GM21825 (cell line): ENCODE data around the gene HSD17B12.
"Not testable (repeated sequence)": the region's sequence is repeated elsewhere in the genome, so short reads cannot be mapped to it uniquely, and the experiment has no call there.

ENCODE experiments used
- ATAC-seq: cut with Tn5 transposase; IDR thresholded peaks from one replicate; pipeline ENCODE4 v1.9.1; 2021; ENCODE audit warnings: mild to moderate bottlenecking, moderate library complexity; ENCODE audit not compliant: unreplicated experiment

HSD17B12 gene

GRCh38 chr11:43738600-43739409 is 58.3 kb downstream of the HSD17B12 start:
- ATAC-seq = no peak

- ATAC-seq = no peak
These were observed 66.1 kb downstream of the HSD17B12 start for GRCh38 chr11:43746670-43747069.

- ATAC-seq = no peak
These were observed 66.7 kb downstream of the HSD17B12 start for GRCh38 chr11:43747130-43747802.

GRCh38 chr11:43748095-43748494 is 67.6 kb downstream of the HSD17B12 start:
- no peak for ATAC-seq

GRCh38 chr11:43751726-43752125 is 71.2 kb downstream of the HSD17B12 start:
- no peak for ATAC-seq

GRCh38 chr11:43756575-43756974 is 76.0 kb downstream of the HSD17B12 start:
- no peak for ATAC-seq

GRCh38 chr11:43758927-43759326 is 78.4 kb downstream of the HSD17B12 start:
- no peak for ATAC-seq

- no peak for ATAC-seq
These were observed 80.4 kb downstream of the HSD17B12 start for GRCh38 chr11:43760902-43761301.

GRCh38 chr11:43765194-43765593 is 84.7 kb downstream of the HSD17B12 start:
- no peak for ATAC-seq

- ATAC-seq = not testable (repeated sequence)
These were observed 88.1 kb downstream of the HSD17B12 start for GRCh38 chr11:43768654-43769053.

- no peak for ATAC-seq
These were observed 89.6 kb downstream of the HSD17B12 start for GRCh38 chr11:43770173-43770572.

- no peak for ATAC-seq
These were observed 92.2 kb downstream of the HSD17B12 start for GRCh38 chr11:43772733-43773132.

GRCh38 chr11:43774786-43775185 is 94.2 kb downstream of the HSD17B12 start:
- ATAC-seq = no peak

GRCh38 chr11:43779306-43779705 is 98.8 kb downstream of the HSD17B12 start:
- no peak for ATAC-seq

GRCh38 chr11:43784301-43784700 is 103.8 kb downstream of the HSD17B12 start:
- no peak for ATAC-seq

GRCh38 chr11:43784866-43785265 is 104.3 kb downstream of the HSD17B12 start:
- ATAC-seq = no peak

GRCh38 chr11:43785318-43785717 is 104.8 kb downstream of the HSD17B12 start:
- ATAC-seq = no peak

GRCh38 chr11:43786016-43786415 is 105.5 kb downstream of the HSD17B12 start:
- ATAC-seq = no peak

GRCh38 chr11:43787824-43788223 is 107.3 kb downstream of the HSD17B12 start:
- ATAC-seq = no peak

- ATAC-seq = no peak
These were observed 107.9 kb downstream of the HSD17B12 start for GRCh38 chr11:43788421-43788820.

- no peak for ATAC-seq
These were observed 109.3 kb downstream of the HSD17B12 start for GRCh38 chr11:43789700-43790443.

- ATAC-seq = no peak
These were observed 109.9 kb downstream of the HSD17B12 start for GRCh38 chr11:43790444-43790794.
